B cell (primary cell): ENCODE data around the gene FSTL5. TPM values are rescaled to one million over a fixed set of nuclear protein-coding genes. Genes with fewer than 3 reads are reported as not detected.

Experiments used
- ATAC-seq: fragments of 200-7000 bp; cut with Tn5 transposase; one replicate; pipeline ENCODE4 v1.10.0; 2021; ENCODE audit warnings: low read depth, mild to moderate bottlenecking, moderate number of reproducible peaks, moderate library complexity
- CTCF ChIA-PET: fragments of 350-600 bp; sonication (Branson Sonifier 250); formaldehyde crosslinking; loops from one replicate; lab custom pipeline; 2021; ENCODE audit warnings: antibody characterized with exemption, inconsistent platforms; lab: Charles Lee
- POLR2A ChIA-PET: fragments of 350-600 bp; sonication (Branson Sonifier 250); formaldehyde crosslinking; loops from one replicate; lab custom pipeline; 2021; ENCODE audit warnings: antibody characterized with exemption; lab: Charles Lee
- DNase-seq: peaks from one replicate; pipeline ENCODE4 v3.0.0; 2013
- H2AFZ ChIP-seq: 2 replicates; pipeline ENCODE4 v1.6.1; 2012; ENCODE audit warnings: mild to moderate bottlenecking, low read depth, low read length; ENCODE audit not compliant: insufficient read depth, poor library complexity, severe bottlenecking
- H3K27ac ChIP-seq, 2 donors: 1 replicate in 1 of 2; 2 replicates in 1 of 2; pipeline ENCODE4 v1.5.1; 2012 to 2013; ENCODE audit warnings: low read length in 2 of 2, mild to moderate bottlenecking in 2 of 2, moderate library complexity in 1 of 2
- H3K27me3 ChIP-seq, 4 experiments: fragments of 200-600 bp in 1 of 4; sonication (generic) in 1 of 4; replicated peaks in 1 of 4; 1 replicate in 2 of 4; 2 replicates in 2 of 4; pipeline versions ENCODE4 v1.6.1 to v1.7.0; 2013 to 2016; ENCODE audit warnings: low read length in 3 of 4, mild to moderate bottlenecking in 2 of 4, mixed read lengths in 1 of 4, moderate library complexity in 1 of 4; ENCODE audit not compliant: insufficient read depth in 4 of 4, control insufficient read depth in 3 of 4; ENCODE audit errors: control extremely low read depth in 1 of 4
- H3K36me3 ChIP-seq, 2 experiments: replicated peaks in 1 of 2; 1 replicate in 1 of 2; 2 replicates in 1 of 2; pipeline versions ENCODE4 v1.6.1 to v1.7.1; 2013; ENCODE audit warnings: low read length in 1 of 2; ENCODE audit not compliant: insufficient read depth in 2 of 2, control insufficient read depth in 1 of 2; ENCODE audit errors: control extremely low read depth in 1 of 2, extremely low read depth in 1 of 2
- H3K4me1 ChIP-seq, 2 donors: fragments of 200-600 bp in 1 of 2; sonication (generic) in 1 of 2; 1 replicate in 1 of 2; 2 replicates in 1 of 2; pipeline versions ENCODE4 v1.5.1 to v1.6.1; 2013 to 2017; ENCODE audit warnings: low read length in 2 of 2; ENCODE audit not compliant: control insufficient read depth in 2 of 2, insufficient read depth in 2 of 2
- H3K4me2 ChIP-seq: replicated peaks from 2 replicates; pipeline ENCODE3; 2012; ENCODE audit warnings: mild to moderate bottlenecking, low read depth, low read length; ENCODE audit not compliant: poor library complexity, severe bottlenecking
- H3K4me3 ChIP-seq, 5 experiments: fragments of 200-600 bp in 1 of 5; sonication (generic) in 1 of 5; 1 replicate in 3 of 5; 2 replicates in 2 of 5; pipeline versions ENCODE4 v1.5.1 to v1.7.0; 2011 to 2016; ENCODE audit warnings: low read length in 4 of 5, mild to moderate bottlenecking in 4 of 5, low read depth in 2 of 5, control low read depth in 1 of 5, moderate library complexity in 1 of 5; ENCODE audit not compliant: insufficient read depth in 1 of 5; ENCODE audit errors: control extremely low read depth in 1 of 5, extremely low read depth in 1 of 5
- H3K79me2 ChIP-seq: fragments of 200-600 bp; sonication (generic); one replicate; pipeline ENCODE4 v1.6.0; 2016; ENCODE audit warnings: low read length; ENCODE audit not compliant: control insufficient read depth, insufficient read depth
- H3K9ac ChIP-seq: fragments of 200-600 bp; sonication (generic); 2 replicates; pipeline ENCODE4 v1.6.1; 2017; ENCODE audit warnings: mild to moderate bottlenecking, low read length, moderate library complexity
- H3K9me3 ChIP-seq, 3 donors: one replicate each; pipeline versions ENCODE4 v1.6.1 to v1.7.1; 2013; ENCODE audit warnings: low read length in 2 of 3; ENCODE audit not compliant: control insufficient read depth in 2 of 3, insufficient read depth in 1 of 3; ENCODE audit errors: control extremely low read depth in 1 of 3
- H4K20me1 ChIP-seq: 2 replicates; pipeline ENCODE4 v1.6.0; 2012; ENCODE audit warnings: mild to moderate bottlenecking, low read length; ENCODE audit not compliant: insufficient read depth, control insufficient read depth, poor library complexity, severe bottlenecking
- H3K27ac Mint-ChIP-seq: one replicate; pipeline ENCODE4 v1.8.0; 2021; ENCODE audit warnings: mixed read lengths
- H3K27me3 Mint-ChIP-seq: one replicate; pipeline ENCODE4 v1.8.0; 2021; ENCODE audit warnings: mixed read lengths
- H3K4me1 Mint-ChIP-seq: one replicate; pipeline ENCODE4 v1.8.0; 2021; ENCODE audit warnings: mixed read lengths
- H3K4me3 Mint-ChIP-seq: one replicate; pipeline ENCODE4 v1.8.0; 2021; ENCODE audit warnings: mixed read lengths
- H3K9me3 Mint-ChIP-seq: one replicate; pipeline ENCODE4 v1.8.0; 2022; ENCODE audit warnings: mixed read lengths; ENCODE audit not compliant: insufficient read depth
- CTCF ChIP-seq: fragments of 200-600 bp; IDR thresholded peaks from one replicate; pipeline ENCODE4 v1.8.0; 2022; ENCODE audit warnings: antibody characterized with exemption, mild to moderate bottlenecking
- EZH2 ChIP-seq: IDR thresholded peaks from 2 replicates; pipeline ENCODE4 v1.6.1; 2012; ENCODE audit warnings: borderline replicate concordance, low read depth, mild to moderate bottlenecking, moderate library complexity, low read length; ENCODE audit not compliant: insufficient read depth, poor library complexity, severe bottlenecking
- WGBS: methylation state at CpG from one replicate; pipeline ENCODE4 v1.1.5; 2013; ENCODE audit warnings: missing lambda C conversion rate; ENCODE audit not compliant: insufficient coverage; 5-methylcytosine and 5-hydroxymethylcytosine counted together
- intact Hi-C: fragments of 100-400 bp; cut with micrococcal nuclease; formaldehyde crosslinking; loops from one replicate; pipeline ENCODE4 v1.10.0; 2022
- polyA plus RNA-seq: library from polyadenylated mRNA; depleted of rRNA; stranded (reverse); fragments of >200 nt; gene quantifications from 2 replicates; pipeline ENCODE4 v1.2.3, GENCODE V29; 2012
- total RNA-seq, 2 donors: library from RNA; stranded (reverse); fragments of 120-200 nt in 1 of 2; gene quantifications; 1 replicate in 1 of 2; 2 replicates in 1 of 2; pipeline versions ENCODE4 v1.2.3 to v1.2.4, GENCODE V29; 2013 to 2022

FSTL5 gene
- total and polyA plus RNA-seq, 2 donors (not counting 1 experiment from before 2014, with no cell fraction given) = not detected

- CTCF ChIA-PET = no interaction called here
- 83% methylated on average over 1 of the region's 1 CpG for WGBS
- POLR2A ChIA-PET = no interaction called here
Observed at GRCh38 chr4:161530710-161531109, 633.1 kb downstream of the FSTL5 start.

GRCh38 chr4:161525121-161525520 is 638.7 kb downstream of the FSTL5 start:
- Histone ChIP-seq H3K36me3 (no peaks in the 10 kb centered on the region), H3K27me3 (no peaks in the 10 kb centered on the region), H3K79me2 (no peaks in the 10 kb centered on the region), H3K4me2 (no peak overlapping the region), H3K4me3 (no peak overlapping the region), H3K27ac (no peak overlapping the region), H3K9ac (no peak overlapping the region), H4K20me1 (no peaks in the 10 kb centered on the region), H2AFZ (no peak overlapping the region), H3K4me1 (no peaks in the 10 kb centered on the region), H3K9me3 (no peaks in the 10 kb centered on the region)
- Mint-ChIP-seq H3K27ac (no peak overlapping the region), H3K4me1 (no peaks in the 10 kb centered on the region), H3K9me3 (peaks cover 5% of the 10 kb centered on the region), H3K4me3 (no peak overlapping the region), H3K27me3 (no peaks in the 10 kb centered on the region)
- ATAC-seq (no peak), DNase-seq (no peak)
- CTCF ChIA-PET = no interaction called here
- TF ChIP-seq CTCF (no peak), EZH2 (no peak)
- intact Hi-C loops = no loop called here
- POLR2A ChIA-PET = no interaction called here
- WGBS = no CpG with 5 or more reads among the region's 1 CpG

More at GRCh38 chr4:161530710-161531109, 633.1 kb downstream of the FSTL5 start:
- Histone ChIP-seq H3K9me3 (no peaks in the 10 kb centered on the region), H4K20me1 (no peaks in the 10 kb centered on the region), H3K27ac (no peak overlapping the region), H3K4me1 (no peaks in the 10 kb centered on the region), H3K36me3 (no peaks in the 10 kb centered on the region), H2AFZ (no peak overlapping the region), H3K79me2 (no peaks in the 10 kb centered on the region), H3K27me3 (no peaks in the 10 kb centered on the region), H3K9ac (no peak overlapping the region), H3K4me2 (no peak overlapping the region), H3K4me3 (no peak overlapping the region)
- DNase-seq (no peak), ATAC-seq (no peak)
- Mint-ChIP-seq H3K27me3 (no peaks in the 10 kb centered on the region), H3K4me3 (no peak overlapping the region), H3K9me3 (peaks cover 3% of the 10 kb centered on the region), H3K4me1 (no peaks in the 10 kb centered on the region), H3K27ac (no peak overlapping the region)
- intact Hi-C loops = no loop called here
- TF ChIP-seq CTCF (no peak), EZH2 (no peak)
